ENCODE results near the gene IGFBPL1.
A peak's percentile ranks its signal among the peaks of the same experiment; 100 is the strongest.

GRCh38 chr9:38389313-38389712 is 34.9 kb downstream of the IGFBPL1 start:
- no peak for TF ChIP-seq CTCF (IDR thresholded peaks at IDR 0.05)
- TF ChIP-seq POLR2AphosphoS5 (IDR thresholded peaks at IDR 0.05): peak; percentile 39

All from gastroesophageal sphincter (tissue), 3 donors.